RPMI7951 (cell line): ENCODE data around the gene PGBD5. TPM values are rescaled to one million over a fixed set of nuclear protein-coding genes. Genes with fewer than 3 reads are reported as not detected.
"Not testable (repeated sequence)": the region's sequence is repeated elsewhere in the genome, so short reads cannot be mapped to it uniquely, and the experiment has no call there.

ENCODE experiments used
- DNase-seq: peaks from one replicate; pipeline ENCODE4 v3.0.0-alpha.2; 2012; ENCODE audit warnings: low read depth
- total RNA-seq: library from RNA; depleted of rRNA; stranded (reverse); fragments of >200 nt; shearing (Covaris generic); gene quantifications from 2 replicates; pipeline ENCODE4 v1.2.3, GENCODE V29; 2014; rRNA removed

The PGBD5 gene, protein sequence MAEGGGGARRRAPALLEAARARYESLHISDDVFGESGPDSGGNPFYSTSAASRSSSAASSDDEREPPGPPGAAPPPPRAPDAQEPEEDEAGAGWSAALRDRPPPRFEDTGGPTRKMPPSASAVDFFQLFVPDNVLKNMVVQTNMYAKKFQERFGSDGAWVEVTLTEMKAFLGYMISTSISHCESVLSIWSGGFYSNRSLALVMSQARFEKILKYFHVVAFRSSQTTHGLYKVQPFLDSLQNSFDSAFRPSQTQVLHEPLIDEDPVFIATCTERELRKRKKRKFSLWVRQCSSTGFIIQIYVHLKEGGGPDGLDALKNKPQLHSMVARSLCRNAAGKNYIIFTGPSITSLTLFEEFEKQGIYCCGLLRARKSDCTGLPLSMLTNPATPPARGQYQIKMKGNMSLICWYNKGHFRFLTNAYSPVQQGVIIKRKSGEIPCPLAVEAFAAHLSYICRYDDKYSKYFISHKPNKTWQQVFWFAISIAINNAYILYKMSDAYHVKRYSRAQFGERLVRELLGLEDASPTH
- under 0.01 and 0.10 TPM in 2 replicates for total RNA-seq

DNA sequence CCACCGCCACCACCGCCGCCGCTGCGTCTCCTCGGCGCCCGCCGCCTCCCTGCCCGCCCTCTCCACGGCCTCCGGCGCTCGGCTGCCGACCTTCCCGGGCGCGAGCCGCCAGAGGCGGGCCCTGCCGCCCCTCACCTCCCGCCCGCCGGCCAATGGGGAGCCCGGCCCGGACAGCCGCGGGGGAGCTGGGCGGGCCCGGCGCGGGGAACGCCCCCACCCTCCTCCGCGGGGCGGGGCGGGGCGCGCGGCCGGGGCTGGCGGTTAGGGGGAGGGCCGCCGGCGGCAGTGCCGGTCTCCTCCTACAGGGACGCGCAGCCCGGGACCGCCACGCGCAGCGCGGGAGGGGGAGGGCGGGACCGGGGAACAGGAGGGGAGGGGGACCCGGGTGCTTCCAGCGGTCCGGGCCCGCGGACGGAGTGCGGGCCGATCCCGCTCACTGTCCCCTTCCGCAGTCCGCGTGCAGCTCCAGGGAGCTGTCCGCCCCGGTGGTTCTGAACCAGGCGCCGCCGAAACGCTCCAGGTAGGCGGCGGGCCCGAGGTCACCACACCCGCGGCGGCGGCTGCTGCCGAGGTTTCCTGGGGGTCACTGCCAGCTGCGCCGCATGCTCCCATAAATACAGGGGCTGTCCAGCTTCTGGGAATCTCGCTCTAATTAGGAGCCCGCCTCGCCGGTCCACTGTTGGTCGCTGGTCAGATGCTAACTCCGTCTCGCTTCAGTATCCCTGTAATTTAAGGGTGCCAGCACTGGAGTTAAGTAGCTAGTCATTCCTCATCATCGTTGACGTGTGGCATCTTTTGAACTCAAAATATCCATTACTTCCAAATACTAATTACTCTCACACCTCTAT is at the start of gene PGBD5:
Gene PGBD5, minus strand, starts transcription at position 87 of the 848 bp plus-strand sequence. CDS start 404 bp downstream, outside the sequence.
- DNase-seq: peak; percentile 58

DNA sequence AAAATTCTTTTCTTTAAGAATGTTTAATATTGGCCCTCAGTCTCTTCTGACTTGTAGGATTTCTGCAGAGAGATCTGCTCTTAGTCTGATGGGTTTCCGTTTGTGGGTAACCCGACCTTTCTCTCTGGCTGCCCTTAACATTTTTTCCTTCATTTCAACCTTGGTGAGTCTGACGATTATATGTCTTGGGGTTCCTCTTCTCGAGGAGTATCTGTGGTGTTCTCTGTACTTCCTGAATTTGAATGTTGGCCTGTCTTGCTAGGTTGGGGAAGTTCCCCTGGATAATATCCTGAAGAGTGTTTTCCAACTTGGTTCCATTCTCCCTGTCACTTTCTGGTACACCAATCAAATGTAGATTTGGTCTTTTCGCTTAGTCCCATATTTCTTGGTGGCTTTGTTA is 48.8 kb upstream of the PGBD5 start:
- DNase-seq: not testable (repeated sequence)

DNA sequence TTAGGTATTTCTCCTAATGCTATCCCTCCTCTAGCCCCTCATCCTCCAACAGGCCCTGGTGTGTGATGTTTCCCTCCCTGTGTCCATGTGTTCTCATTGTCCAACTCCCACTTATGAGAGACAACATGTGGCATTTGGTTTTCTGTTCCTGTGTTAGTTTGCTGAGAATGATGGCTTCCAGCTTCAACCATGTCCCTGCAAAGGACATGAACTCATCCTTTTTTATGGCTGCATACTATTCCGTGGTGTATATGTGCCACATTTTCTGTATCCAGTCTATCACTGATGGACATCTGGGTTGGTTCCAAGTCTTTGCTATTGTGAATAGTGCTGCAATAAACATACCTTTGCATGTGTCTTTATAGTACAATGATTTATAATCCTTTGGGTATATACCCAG is 44.6 kb upstream of the PGBD5 start:
- DNase-seq: not testable (repeated sequence)

DNA sequence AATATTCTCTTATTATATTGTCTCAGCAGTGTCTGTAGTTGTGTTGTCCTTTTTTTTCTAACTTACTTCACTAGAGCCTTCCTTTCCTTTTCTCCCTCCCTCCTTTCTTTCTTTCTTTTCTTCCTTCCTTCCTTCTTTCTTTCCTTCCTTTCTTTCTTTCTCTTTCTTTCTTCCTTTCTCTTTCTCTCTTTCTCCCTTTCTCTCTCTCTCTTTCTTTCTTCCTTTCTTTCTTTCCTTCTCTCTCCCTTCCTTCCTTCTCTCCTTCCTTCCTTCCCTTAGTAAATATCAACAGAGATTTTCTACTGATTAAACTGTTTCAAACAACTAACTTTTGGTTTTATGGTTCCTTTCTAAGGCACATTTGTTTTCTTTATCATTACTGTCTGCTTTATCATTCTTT is 43.1 kb upstream of the PGBD5 start:
- DNase-seq: no peak

DNA sequence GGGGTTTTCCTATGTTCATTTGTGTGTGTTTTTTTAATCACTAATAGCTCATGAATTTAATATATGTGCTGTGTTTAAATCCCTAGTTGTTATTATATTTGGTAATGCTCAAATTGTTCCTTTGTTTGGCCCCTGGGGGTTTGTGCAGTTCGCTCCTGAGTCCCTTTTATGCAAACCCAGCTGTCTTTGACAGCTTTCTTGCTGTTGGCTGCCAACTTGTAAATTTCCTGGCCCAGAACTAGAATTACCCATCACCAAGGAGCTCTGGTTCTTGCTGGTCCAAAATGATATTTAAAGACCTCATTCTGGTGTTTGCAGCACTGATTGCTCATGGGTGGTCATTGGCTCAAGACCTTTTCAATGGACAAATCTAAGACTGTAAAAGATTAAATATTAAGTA is 39.6 kb upstream of the PGBD5 start:
- no peak for DNase-seq

DNA sequence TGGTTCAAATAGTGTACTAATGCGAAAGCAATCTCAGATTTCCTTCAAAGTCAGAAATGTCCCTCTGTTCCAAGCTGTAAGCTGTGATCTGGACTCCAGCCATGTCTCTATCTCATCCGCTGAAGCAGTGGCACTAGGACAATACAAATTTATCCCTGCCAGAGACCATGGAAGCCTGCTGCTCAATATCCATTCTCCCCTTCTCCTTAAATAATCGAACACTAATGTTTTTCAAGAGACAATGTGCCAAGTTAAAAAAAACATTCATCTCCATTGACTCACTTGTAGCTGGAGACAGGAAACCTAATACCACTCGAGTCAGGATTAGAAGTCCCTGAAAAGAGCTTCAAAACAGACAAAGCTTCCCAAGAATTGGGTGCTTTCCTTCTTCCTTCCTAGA is 38.5 kb upstream of the PGBD5 start:
- no peak for DNase-seq

DNA sequence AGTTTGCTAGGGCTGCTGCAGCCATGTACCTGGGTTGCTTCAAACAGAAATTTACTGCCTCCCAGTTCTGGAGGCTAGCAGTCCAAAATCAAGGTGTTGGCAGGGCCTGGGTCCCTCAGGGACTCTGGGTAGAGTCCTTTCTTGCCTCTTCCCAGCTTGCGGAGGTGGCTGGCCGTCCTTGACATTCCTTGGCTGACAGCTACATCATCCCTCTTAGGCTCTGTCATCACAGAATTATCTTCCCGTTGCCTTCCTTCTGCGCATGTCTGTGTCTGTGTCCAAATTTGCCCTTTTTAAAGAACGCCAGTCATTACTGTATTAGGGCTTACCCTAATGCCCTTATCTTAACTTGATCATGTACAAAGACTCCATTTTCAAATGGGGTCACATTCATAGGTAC is 37.6 kb upstream of the PGBD5 start:
- DNase-seq: no peak

DNA sequence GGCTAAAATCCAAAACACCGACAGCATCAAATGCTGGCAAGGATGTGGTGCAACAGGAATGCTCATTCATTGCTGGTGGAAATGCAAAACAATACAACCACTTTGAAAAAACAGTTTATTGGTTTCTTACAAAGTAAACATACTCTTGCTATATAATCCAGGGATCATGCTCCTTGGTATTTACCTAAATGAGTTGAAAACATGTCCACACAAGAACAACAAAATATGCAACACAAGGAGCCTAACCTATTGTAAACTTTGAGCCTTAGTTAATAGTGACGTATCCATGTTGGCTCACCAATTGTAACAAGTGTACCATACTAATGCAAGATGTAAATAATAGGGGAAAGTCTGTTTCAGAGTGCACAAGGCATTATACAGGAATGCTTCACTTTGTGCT is 37.2 kb upstream of the PGBD5 start:
- DNase-seq: no peak

DNA sequence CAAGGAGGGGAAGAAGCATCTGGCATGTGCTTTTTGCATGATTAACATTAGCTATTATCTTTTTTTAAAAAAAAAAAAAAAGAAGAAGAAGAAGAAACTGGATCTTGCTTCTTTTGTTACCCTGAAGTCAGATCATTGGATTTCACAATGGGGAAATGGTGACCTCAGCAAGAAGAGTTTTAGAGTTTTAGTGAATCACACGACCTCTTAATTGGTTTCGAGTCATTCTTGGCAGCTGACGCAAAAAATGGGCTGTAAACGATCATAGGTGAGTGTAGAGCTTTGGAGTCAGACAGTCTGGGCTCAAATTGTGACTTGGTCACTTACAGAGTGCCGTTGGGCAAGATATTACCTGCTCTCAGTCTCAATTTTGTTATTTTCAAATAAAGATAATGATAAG is 33.3 kb upstream of the PGBD5 start:
- DNase-seq: peak; percentile 62

DNA sequence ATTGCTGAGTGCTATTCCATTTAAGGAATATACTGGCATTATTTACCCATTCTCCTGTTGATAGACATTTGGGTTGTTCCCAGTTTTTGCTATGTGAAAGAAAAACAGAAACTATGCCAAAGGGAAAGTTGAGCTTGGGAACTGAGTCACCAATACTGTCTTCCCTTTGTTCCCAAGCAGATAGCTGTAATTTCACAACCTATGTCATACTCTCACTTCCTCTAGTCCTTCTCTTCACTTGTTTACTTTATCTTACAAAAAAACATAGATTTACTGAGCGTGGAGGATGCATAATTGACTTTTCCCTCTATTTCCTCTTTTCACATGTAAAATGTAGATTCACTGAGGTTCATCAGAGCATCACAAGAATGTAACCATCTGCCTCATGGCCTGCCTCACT is 32.4 kb upstream of the PGBD5 start:
- DNase-seq: peak; percentile 37

DNA sequence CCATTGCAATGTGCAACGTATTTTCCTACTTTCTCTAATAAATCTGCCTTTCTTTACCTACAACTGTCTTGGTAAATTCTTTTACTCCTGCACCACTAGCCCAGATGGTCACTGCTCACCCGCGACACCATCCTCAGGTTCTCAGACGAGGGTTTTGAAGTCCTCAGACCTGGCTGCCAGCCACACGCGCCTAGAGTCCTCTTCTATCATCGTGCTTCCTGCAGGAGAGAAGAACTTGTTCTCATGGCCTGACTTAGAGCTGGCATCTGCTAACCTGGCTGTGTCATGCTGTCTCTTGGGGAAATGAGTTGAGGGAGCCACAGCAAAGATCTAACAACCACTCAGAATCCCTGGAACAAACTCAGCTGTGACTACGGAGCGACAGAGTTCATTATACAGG is 30.3 kb upstream of the PGBD5 start:
- no peak for DNase-seq

DNA sequence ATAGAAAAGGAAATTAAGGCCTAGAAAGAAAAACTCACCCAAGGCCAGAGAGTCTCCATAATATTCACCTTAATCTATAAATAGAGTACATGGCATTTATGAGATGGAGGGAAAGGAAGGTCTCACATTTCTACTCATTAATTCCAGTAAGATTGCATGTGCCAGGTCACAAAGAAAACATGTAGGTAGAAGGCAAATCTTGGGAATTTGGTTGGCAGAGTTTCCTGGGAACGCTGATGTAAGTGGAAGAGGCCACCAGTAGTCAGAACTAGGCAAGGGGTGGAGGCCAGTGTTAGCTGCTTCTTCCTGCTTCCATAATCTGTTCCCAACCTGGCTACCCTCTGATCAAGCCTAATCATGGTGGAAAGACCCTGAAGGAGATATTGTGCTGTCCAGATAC is 29.2 kb upstream of the PGBD5 start:
- no peak for DNase-seq

DNA sequence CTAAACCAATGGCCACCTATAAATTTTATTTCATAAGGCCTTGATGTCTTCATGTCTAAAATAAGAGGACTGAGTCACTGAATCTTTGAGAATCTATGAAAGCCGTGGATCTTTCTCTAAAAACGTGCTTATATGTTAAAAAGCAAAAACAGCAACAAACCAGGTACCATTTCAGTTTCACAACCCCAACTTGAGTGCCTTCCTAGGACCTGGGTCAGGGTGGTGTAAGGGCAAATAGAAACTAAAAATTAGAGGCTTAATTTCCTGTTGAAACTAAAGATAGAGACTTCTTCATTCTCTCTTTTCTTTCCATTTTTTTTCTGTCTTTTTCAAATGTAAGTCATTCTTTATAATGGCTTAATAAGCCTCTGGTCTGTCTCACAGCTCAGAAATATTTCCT is 27.2 kb upstream of the PGBD5 start:
- no peak for DNase-seq

DNA sequence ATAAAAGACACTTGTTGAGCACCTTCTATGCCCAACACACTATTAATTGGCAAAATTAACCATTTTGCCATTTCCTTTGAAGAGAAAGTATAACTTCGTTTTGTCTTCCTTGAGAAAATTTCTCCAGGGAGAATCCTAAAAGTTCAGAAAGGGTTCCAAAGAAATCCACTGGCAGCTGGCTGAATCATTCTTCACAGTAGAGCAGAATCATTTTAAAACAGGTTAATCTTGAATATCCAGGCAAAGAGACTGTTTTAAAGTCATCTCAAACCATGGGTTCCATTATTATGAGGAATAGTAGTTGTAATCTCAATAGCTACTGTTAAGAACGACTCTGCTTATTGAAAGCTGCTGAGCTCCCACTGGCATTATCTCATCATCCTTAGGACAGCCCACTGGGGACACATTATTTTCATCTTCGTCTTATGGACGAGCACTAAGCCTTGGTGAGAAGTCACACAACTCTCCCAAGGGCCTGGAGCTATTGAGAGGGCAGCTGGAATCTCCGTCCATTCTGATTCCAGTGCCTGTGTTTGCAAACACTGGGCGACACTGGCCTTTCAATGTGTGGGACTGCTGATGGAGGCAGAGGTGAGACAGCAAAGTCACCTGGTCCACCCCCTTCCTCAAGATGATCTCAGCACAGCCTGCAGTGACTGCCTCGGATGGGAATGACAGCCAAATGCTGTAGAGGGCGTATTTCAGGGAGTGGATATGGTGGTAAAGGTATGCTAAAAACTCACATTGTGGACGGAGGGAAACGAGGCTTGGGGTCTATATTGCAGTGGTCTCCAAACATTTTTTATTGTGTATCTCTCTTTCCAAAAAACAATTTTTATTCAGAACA is 15.3 kb upstream of the PGBD5 start:
- DNase-seq: no peak

DNA sequence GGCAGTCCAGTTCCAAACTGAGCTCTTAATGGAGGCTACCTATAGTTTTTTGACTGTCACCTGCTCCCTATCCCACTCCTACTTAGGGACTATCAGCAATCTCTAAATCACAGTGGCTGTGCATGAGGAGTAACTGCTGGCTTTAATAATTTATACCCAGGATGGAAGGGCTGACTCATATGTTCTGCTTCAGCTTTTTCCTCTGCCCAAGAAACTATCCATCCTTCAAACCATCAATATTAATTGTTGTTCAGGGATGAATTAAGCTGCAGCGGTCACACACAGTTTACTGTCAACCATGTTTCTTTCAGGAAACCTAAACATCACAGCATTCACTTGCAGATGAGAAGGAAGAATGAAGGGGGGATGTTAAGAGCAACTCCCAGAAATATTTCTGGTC is 9.0 kb upstream of the PGBD5 start:
- DNase-seq: no peak

DNA sequence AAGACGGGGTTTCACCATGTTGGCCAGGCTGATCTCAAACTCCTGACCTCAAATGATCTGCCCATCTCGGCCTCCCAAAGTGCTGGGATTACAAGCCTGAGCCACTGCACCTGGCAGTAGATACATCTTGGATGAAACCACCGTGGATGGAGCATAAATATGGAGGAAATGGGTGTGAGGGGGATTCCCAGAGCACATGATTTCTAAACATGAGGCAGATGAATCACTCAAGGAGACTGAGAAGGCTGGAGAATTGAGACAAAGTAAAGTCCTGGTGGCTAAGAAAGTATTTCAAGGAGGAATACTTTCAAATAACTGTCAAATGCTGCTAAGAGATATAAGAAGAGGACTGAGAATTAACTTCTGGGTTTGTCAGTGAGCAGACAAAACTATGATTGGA is 5.4 kb upstream of the PGBD5 start:
- no peak for DNase-seq

DNA sequence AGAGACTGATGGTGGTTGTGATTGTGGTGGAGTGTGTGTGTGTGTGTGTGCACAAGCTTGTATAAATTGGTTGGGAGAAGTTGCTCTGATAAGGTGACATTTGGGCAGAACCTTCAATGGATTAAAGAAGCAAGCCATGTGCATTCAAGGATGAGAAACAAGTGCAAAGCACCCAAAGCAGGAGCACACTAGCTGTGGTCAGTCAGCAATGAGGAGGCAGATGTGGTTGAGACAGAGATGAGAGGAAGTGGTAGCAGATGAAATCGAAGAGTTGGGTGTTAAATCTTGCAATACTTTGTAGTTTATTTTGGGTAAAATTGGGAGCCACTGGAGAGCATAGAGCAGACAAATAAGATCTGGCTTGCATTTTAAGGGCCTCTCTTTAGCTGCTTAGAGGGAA is 4.4 kb upstream of the PGBD5 start:
- no peak for DNase-seq

DNA sequence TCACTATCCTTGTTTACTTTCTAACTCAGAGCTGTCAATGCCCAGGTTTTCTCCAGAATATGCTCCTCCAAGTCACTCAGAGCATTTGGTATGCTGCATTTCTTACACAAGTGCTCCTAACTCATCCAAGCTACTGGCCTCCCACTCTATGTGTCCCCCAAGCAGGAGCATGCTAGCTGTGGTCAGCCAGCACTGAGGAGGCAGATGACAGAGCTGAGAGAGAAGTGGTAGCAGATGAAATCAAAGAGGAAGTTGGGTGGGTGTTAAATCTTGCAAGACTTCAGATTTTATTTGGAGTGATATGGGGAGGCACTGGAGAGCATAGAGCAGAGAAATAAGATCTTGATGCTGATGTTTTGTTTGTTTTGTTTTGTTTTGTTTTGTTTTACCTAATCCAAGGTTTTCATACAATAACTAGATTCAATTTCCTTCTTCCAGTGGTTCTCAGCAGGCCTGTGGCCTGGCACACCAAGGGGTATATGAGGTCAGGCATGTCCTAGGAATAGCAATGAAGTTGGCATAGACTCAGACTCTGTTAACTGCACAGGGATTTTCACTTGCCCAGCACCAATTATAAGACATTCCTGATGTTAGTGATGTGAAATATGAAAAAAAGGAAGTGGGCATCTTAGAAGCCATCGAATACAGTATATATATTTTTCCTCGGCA is 3.1 kb upstream of the PGBD5 start:
- DNase-seq: no peak

DNA sequence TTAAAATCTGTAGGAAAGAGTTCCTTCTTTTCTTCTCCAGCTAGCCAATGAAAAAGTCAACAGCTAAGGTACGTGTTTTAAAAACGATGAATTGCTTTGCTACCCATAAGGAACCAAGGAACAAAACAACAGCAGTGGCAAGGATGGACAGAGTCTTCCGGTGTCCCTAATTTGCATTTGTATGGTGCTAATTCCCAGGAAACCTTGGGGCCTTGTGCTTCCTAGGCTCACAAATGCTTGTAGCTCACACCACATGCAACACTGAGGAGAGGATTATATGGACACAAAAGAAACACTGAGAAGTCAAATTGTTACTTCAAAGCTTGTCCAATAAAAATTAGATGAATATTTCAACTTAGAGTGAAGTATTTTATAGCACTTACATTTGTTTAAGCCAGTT is 1.8 kb upstream of the PGBD5 start:
- DNase-seq: no peak

DNA sequence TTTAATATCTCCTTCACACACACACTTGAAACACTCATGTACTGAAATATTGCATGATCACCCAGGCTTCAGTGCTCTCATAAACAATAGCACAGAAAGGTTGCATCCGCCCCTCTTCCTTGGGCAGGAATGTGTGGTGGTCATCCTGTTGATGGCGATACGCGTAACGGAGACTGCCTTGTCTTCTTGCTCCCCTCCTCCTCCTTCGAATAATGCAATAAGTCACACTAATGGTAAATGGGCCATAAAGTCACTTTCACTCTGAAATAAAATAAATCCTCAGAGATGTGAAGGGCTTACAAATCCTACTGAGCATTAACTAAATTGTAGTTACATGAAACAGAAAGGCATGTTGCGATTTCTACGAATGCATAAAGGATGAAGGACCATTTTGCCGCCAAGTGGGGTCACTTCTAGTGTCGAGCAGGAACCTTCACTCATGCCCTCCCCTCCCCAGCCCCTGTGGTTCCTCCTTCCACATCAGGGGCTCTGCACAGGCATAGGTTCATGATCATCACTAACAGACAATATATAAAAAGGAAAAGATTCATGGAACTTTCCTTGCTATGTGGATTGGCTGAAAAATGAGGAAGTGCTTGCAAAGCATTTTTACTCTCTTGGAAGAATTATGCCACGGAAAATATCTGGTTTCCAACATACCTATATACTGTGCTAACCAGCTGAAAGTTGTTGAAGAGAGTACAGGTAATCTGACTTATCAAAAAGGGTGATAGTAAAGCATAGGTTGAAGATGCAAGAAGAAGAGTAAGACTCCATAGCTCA is 1.2 kb upstream of the PGBD5 start:
- no peak for DNase-seq
